SK-N-MC (cell line): ENCODE data around the gene ATP9B.
"Not testable (repeated sequence)": the region's sequence is repeated elsewhere in the genome, so short reads cannot be mapped to it uniquely, and the experiment has no call there.

Experiments used
- EZH2 ChIP-seq: fragments of 200-600 bp; sonication (generic); IDR thresholded peaks from one replicate; pipeline ENCODE4 v1.6.1; 2017; ENCODE audit warnings: antibody characterized with exemption
- POLR2AphosphoS5 ChIP-seq: IDR thresholded peaks from 2 replicates; pipeline ENCODE4 v1.6.1; 2012; ENCODE audit warnings: mild to moderate bottlenecking, low read depth, low read length, borderline replicate concordance

GRCh38 chr18:79078791-79079190, 9.6 kb downstream of the ATP9B start:
- TF ChIP-seq POLR2AphosphoS5, EZH2: not testable (repeated sequence)
